A673 (cell line): ENCODE measurements around the gene ERGIC3. TPM values are rescaled to one million over a fixed set of nuclear protein-coding genes. Genes with fewer than 3 reads are reported as not detected.
A peak's percentile ranks its signal among the peaks of the same experiment; 100 is the strongest.

Source experiments
- BruUV-seq: library from RNA; stranded (reverse); fragments of 400-500 nt; replicated peaks from 2 replicates; lab custom pipeline; 2021; lab: Mats Ljungman, UMichigan
- CTCF ChIA-PET: fragments of 300-600 bp; sonication (Branson Sonifier 250); formaldehyde crosslinking; loops from one replicate; lab custom pipeline; 2022; ENCODE audit warnings: antibody characterized with exemption; lab: Charles Lee
- POLR2A ChIA-PET: fragments of 300-600 bp; sonication (Branson Sonifier 250); formaldehyde crosslinking; loops from one replicate; lab custom pipeline; 2022; ENCODE audit warnings: antibody characterized with exemption; ENCODE audit not compliant: low non-redundant PET; lab: Charles Lee
- DNase-seq: peaks from one replicate; pipeline ENCODE4 v3.0.0-alpha.2; 2015; ENCODE audit warnings: low spot score
- H3K27ac ChIP-seq: fragments of 200-600 bp; sonication (generic); 2 replicates; pipeline ENCODE4 v1.5.1; 2016; ENCODE audit warnings: mixed run types, low read depth, mild to moderate bottlenecking, mixed read lengths, antibody characterized with exemption, low read length; ENCODE audit not compliant: poor library complexity, severe bottlenecking
- H3K27me3 ChIP-seq: fragments of 200-600 bp; sonication (generic); replicated peaks from 2 replicates; pipeline ENCODE4 v1.6.1; 2017; ENCODE audit warnings: mixed run types, low read depth, mild to moderate bottlenecking, mixed read lengths, antibody characterized with exemption, low read length; ENCODE audit not compliant: insufficient read depth, poor library complexity
- H3K36me3 ChIP-seq: fragments of 200-600 bp; sonication (generic); 2 replicates; pipeline ENCODE4 v1.6.1; 2016; ENCODE audit warnings: mixed run types, mild to moderate bottlenecking, mixed read lengths, antibody characterized with exemption, low read length; ENCODE audit not compliant: insufficient read depth, poor library complexity, severe bottlenecking
- H3K4me1 ChIP-seq: fragments of 200-600 bp; sonication (generic); 2 replicates; pipeline ENCODE4 v1.6.1; 2017; ENCODE audit warnings: mixed run types, mild to moderate bottlenecking, mixed read lengths, antibody characterized with exemption, low read length; ENCODE audit not compliant: insufficient read depth, poor library complexity, severe bottlenecking
- H3K4me3 ChIP-seq: fragments of 200-600 bp; sonication (generic); 2 replicates; pipeline ENCODE4 v1.5.1; 2016; ENCODE audit warnings: low read depth, mixed run types, mild to moderate bottlenecking, mixed read lengths, low read length; ENCODE audit not compliant: poor library complexity, severe bottlenecking
- H3K9me3 ChIP-seq: fragments of 200-600 bp; sonication (generic); 2 replicates; pipeline ENCODE4 v1.6.1; 2016; ENCODE audit warnings: mixed run types, low read depth, mild to moderate bottlenecking, mixed read lengths, antibody characterized with exemption, low read length; ENCODE audit not compliant: poor library complexity, severe bottlenecking
- CTCF ChIP-seq: fragments of 300-800, 200-600 bp; sonication (generic); conservative IDR thresholded peaks from 2 replicates; pipeline ENCODE4 v1.5.1; 2017; ENCODE audit warnings: low read depth, mild to moderate bottlenecking, antibody characterized with exemption, low read length, moderate library complexity, mixed read lengths
- EZH2 ChIP-seq: fragments of 200-600 bp; sonication (generic); IDR thresholded peaks from 2 replicates; pipeline ENCODE4 v1.6.1; 2017; ENCODE audit warnings: borderline replicate concordance, low read depth, mild to moderate bottlenecking, mixed read lengths, antibody characterized with exemption, low read length; ENCODE audit not compliant: poor library complexity, severe bottlenecking
- intact Hi-C: fragments of 100-400 bp; cut with micrococcal nuclease; formaldehyde crosslinking; loops from one replicate; pipeline ENCODE4 v1.10.0; 2022; ENCODE audit not compliant: unreplicated experiment
- total RNA-seq: library from RNA; stranded (reverse); gene quantifications from 2 replicates; pipeline ENCODE4 v1.2.3, GENCODE V29; 2021

The ERGIC3 gene
- total RNA-seq, 1 experiment from 2014 or later = 256 TPM

- H3K9me3 ChIP-seq = no peaks in the 10 kb centered on the region
- POLR2A ChIA-PET = interaction anchor here (0.7 kb wide), 1 partner anchor 285 kb away, joined by 3 read pairs; no protein-coding TSS in a partner anchor
- intact Hi-C loops = no loop called here
- peaks cover 11% of the 10 kb centered on the region for H3K4me1 ChIP-seq
- no peak overlapping the region for H3K27ac ChIP-seq
- peak overlapping the region; percentile 42 for H3K4me3 ChIP-seq
- CTCF ChIA-PET = interaction anchor here (0.6 to 1.0 kb wide), 3 partner anchors 97 to 352 kb away, joined by 3 to 4 read pairs (median 4); partner anchors contain the start of gene ROMO1
- no TSS peak for BruUV-seq
- TF ChIP-seq EZH2 (no peak), CTCF (no peak)
- no peaks in the 10 kb centered on the region for H3K36me3 ChIP-seq
- H3K27me3 ChIP-seq = peaks cover 3% of the 10 kb centered on the region
- DNase-seq = no peak
Measured at GRCh38 chr20:35601990-35602389, 60.1 kb downstream of the ERGIC3 start.

- intact Hi-C loops = no loop called here
- CTCF ChIA-PET = no interaction called here
- Histone ChIP-seq H3K9me3 (no peaks in the 10 kb centered on the region), H3K27ac (no peak overlapping the region), H3K4me1 (peaks cover 11% of the 10 kb centered on the region), H3K4me3 (no peak overlapping the region), H3K27me3 (peaks cover 3% of the 10 kb centered on the region), H3K36me3 (no peaks in the 10 kb centered on the region)
- TF ChIP-seq EZH2 = no peak
- no peak for TF ChIP-seq CTCF
- no TSS peak for BruUV-seq
- no peak for DNase-seq
- POLR2A ChIA-PET = no interaction called here
Measured at GRCh38 chr20:35602851-35603495, 61.1 kb downstream of the ERGIC3 start.

GRCh38 chr20:35603695-35604448 lies 62.0 kb downstream of the ERGIC3 start:
- H3K27me3 ChIP-seq = peaks cover 3% of the 10 kb centered on the region
- DNase-seq = no peak
- H3K4me3 ChIP-seq = no peak overlapping the region
- intact Hi-C loops = no loop called here
- H3K27ac ChIP-seq = no peak overlapping the region
- no peak for TF ChIP-seq EZH2
- no peak for TF ChIP-seq CTCF
- ChIA-PET CTCF (no interaction called here), POLR2A (no interaction called here)
- no TSS peak for BruUV-seq
- no peaks in the 10 kb centered on the region for H3K36me3 ChIP-seq
- no peaks in the 10 kb centered on the region for H3K9me3 ChIP-seq
- peaks cover 11% of the 10 kb centered on the region for H3K4me1 ChIP-seq
